Left lung (tissue), 10 donors: ENCODE data around the gene SLC25A31. TPM values are rescaled to one million over a fixed set of nuclear protein-coding genes. Genes with fewer than 3 reads are reported as not detected.

Experiments used
- ATAC-seq: fragments of 200-7000 bp; cut with Tn5 transposase; one replicate; pipeline ENCODE4 v1.9.1; 2020; ENCODE audit warnings: moderate library complexity
- DNase-seq, 4 donors: peaks; one replicate each; pipeline ENCODE4 v3.0.0-alpha.2; 2013 to 2020
- H3K27ac ChIP-seq, 2 donors: fragments of 200-600 bp; sonication (generic) in 1 of 2; one replicate each; pipeline versions ENCODE4 v1.5.0 to v1.8.0; 2020 to 2021
- H3K27me3 ChIP-seq, 2 donors: fragments of 200-600 bp; sonication (generic) in 1 of 2; one replicate each; pipeline versions ENCODE4 v1.5.0 to v1.8.0; 2020 to 2021
- H3K36me3 ChIP-seq, 2 donors: fragments of 200-600 bp; sonication (generic) in 1 of 2; one replicate each; pipeline versions ENCODE4 v1.5.0 to v1.8.0; 2020 to 2021
- H3K4me1 ChIP-seq, 2 donors: fragments of 200-600 bp; one replicate each; pipeline ENCODE4 v1.8.0; 2021
- H3K4me3 ChIP-seq, 2 donors: fragments of 200-600 bp; sonication (generic) in 1 of 2; one replicate each; pipeline versions ENCODE4 v1.5.0 to v1.8.0; 2020 to 2021; ENCODE audit warnings: mild to moderate bottlenecking in 1 of 2
- H3K9me3 ChIP-seq, 2 donors: fragments of 200-600 bp; sonication (generic) in 1 of 2; one replicate each; pipeline versions ENCODE4 v1.5.0 to v1.8.0; 2020 to 2021
- CTCF ChIP-seq, 2 donors: fragments of 200-600 bp; sonication (generic) in 1 of 2; IDR thresholded peaks; one replicate each; pipeline versions ENCODE4 v1.5.0 to v1.8.0; 2021; ENCODE audit warnings: antibody characterized with exemption in 2 of 2
- intact Hi-C, 2 donors: fragments of 100-400 bp; cut with DNase I; formaldehyde crosslinking; loops; one replicate each; pipeline versions ENCODE4 v1.11.2 to v1.14.2; 2022
- polyA plus RNA-seq, 6 donors: library from polyadenylated mRNA; unstranded; fragments of 120-200 nt; gene quantifications; one replicate each; pipeline ENCODE4 v1.2.1, GENCODE V29; 2013; ENCODE audit not compliant: insufficient read length in 6 of 6
- total RNA-seq, 2 donors: library from RNA; stranded (reverse); fragmentation: NEBNext Ultra II Directional; extraction: Animal tissue kit (Norgen Biotek cat#: 25700); gene quantifications; one replicate each; pipeline ENCODE4 v1.2.1, GENCODE V29; 2021
- donor health status: DM: no; HTN: yes; CAD: no.
- donor health status: DM: no; HTN: no; CAD: no.

Gene SLC25A31
- total and polyA plus RNA-seq, 8 donors: 0.10 TPM; not detected in 6

GRCh38 chr4:127781300-127782024 is 51.3 kb downstream of the SLC25A31 start:
- Histone ChIP-seq H3K4me1 (peaks cover 0 to 16% of the 10 kb centered on the region in 2 donors), H3K9me3 (no peaks in the 10 kb centered on the region), H3K4me3 (peak overlapping the region; percentile 58 to 62), H3K36me3 (no peaks in the 10 kb centered on the region), H3K27me3 (peaks cover 5 to 41% of the 10 kb centered on the region in 2 donors), H3K27ac (peak overlapping the region; percentile 31 to 70)
- DNase-seq (peak in 3 of 4 donors; percentile 34 to 87 (median 61)), ATAC-seq (peak; percentile 71)
- intact Hi-C loops: no loop called here
- TF ChIP-seq CTCF (IDR thresholded peaks at IDR 0.05): no peak

- DNase-seq: peak in 3 of 4 donors; percentile 89 to 96 (median 93)
- H3K36me3 ChIP-seq: no peaks in the 10 kb centered on the region
- no peak for TF ChIP-seq CTCF (IDR thresholded peaks at IDR 0.05)
- H3K27me3 ChIP-seq: peaks cover 5 to 41% of the 10 kb centered on the region in 2 donors
- H3K4me3 ChIP-seq: peak overlapping the region; percentile 58 to 62
- ATAC-seq: peak; percentile 95
- H3K27ac ChIP-seq: peak overlapping the region; percentile 31 to 70
- intact Hi-C loops: no loop called here
- H3K4me1 ChIP-seq: peaks cover 0 to 16% of the 10 kb centered on the region in 2 donors
- H3K9me3 ChIP-seq: no peaks in the 10 kb centered on the region
Observed at GRCh38 chr4:127782025-127782274, 51.8 kb downstream of the SLC25A31 start.

- peak; percentile 20 to 22 for TF ChIP-seq CTCF (IDR thresholded peaks at IDR 0.05)
- Histone ChIP-seq H3K27ac (peak within 1 kb of the TSS; percentile 31 to 70), H3K4me1 (peaks cover 0 to 16% of the 10 kb centered on the region in 2 donors), H3K4me3 (peak within 1 kb of the TSS; percentile 58 to 62), H3K27me3 (peaks cover 2 to 41% of the 10 kb centered on the region in 2 donors), H3K36me3 (no peaks in the 10 kb centered on the region), H3K9me3 (no peaks in the 10 kb centered on the region)
- intact Hi-C loops: no loop called here
- peak; percentile 62 to 83 (median 74) for DNase-seq
- peak; percentile 43 for ATAC-seq
Observed at GRCh38 chr4:127782275-127783025, 52.2 kb downstream of the SLC25A31 start, which contains the start of gene HSPA4L. HSPA4L (plus strand) TSS chr4:127782322; CDS start chr4:127782551, 229 bp downstream.

- Histone ChIP-seq H3K4me3 (peak overlapping the region; percentile 58 to 62), H3K9me3 (no peaks in the 10 kb centered on the region), H3K4me1 (peaks cover 0 to 16% of the 10 kb centered on the region in 2 donors), H3K27ac (peak overlapping the region; percentile 31 to 70), H3K36me3 (no peaks in the 10 kb centered on the region), H3K27me3 (peaks cover 0 to 37% of the 10 kb centered on the region in 2 donors)
- DNase-seq (peak in 3 of 4 donors; percentile 66 to 86 (median 76)), ATAC-seq (peak; percentile 57)
- intact Hi-C loops: no loop called here
- TF ChIP-seq CTCF (IDR thresholded peaks at IDR 0.05): no peak
Observed at GRCh38 chr4:127783026-127783769, 53.0 kb downstream of the SLC25A31 start.
